ENCODE data around the gene PGLYRP3.
"Not testable (repeated sequence)": the region's sequence is repeated elsewhere in the genome, so short reads cannot be mapped to it uniquely, and the experiment has no call there.

Gene PGLYRP3

DNA sequence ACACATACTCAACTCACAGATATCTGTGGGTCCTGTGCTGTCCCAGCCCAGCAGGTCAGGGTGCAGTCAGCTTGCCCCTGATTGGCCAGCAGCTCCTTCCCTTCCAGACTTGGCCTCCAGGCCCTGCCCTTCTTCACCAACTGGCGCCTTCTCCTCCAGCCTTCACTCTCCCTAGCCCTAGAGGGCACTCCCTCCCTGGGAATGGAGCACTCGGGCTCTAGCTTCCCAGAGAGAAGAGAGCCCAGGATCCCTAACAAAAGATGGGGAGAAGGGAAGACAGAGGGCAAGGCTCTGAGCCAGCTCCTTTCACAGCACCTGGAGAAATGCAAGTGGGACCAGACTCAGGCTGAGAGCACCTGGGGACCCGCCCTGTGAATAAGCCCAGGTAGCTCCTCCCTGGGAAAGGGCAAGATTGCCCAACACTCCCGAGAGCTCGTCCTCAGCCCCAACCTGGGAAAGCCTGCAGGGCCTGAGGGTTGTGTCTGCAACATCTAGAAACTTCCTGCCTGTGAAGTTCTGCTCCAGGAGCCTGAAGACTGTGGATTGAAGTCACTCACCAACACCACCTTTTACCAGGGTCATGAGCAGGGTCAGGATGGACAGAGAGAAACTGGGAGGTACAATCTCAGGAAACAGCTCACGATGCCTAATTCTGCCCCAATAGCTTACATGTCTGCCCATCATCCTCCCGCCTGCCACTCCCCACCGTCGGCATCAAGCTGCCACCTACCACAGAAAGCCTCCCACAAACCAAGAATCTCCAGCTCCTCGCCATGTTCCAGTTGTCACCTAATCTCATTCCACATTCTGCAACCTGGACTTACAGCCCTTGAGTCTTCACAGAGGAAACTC lies 36.0 kb upstream of the PGLYRP3 start, which contains the start of gene PGLYRP4:
Gene PGLYRP4 (minus strand): TSS at position 331 of the 852 bp plus-strand sequence. CDS start 909 bp downstream, outside the sequence.
- DNase-seq = no peak

- no peak for DNase-seq
Measured at GRCh38 chr1:153347856-153348255, 35.1 kb upstream of the PGLYRP3 start.

DNA sequence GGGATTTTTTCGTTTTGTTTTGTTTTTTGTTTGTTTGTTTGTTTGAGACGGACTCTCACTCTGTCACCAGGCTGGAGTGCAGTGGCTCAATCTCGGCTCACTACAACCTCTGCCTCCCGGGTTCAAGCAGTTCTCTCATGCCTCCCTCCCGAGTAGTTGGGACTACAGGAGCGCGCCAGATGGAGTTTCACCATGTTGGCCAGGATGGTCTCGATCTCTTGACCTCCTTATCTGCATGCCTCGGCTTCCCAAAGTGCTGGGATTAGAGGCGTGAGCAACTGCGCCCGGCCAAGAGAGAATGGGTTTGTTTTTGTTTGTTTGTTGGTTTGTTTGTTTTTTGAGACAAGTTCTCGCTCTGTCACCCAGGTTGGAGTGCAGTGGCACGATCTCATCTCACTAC lies 34.3 kb upstream of the PGLYRP3 start:
- DNase-seq = not testable (repeated sequence)

GRCh38 chr1:153346077-153346723 lies 33.4 kb upstream of the PGLYRP3 start:
- peak; percentile 95 for DNase-seq

DNA sequence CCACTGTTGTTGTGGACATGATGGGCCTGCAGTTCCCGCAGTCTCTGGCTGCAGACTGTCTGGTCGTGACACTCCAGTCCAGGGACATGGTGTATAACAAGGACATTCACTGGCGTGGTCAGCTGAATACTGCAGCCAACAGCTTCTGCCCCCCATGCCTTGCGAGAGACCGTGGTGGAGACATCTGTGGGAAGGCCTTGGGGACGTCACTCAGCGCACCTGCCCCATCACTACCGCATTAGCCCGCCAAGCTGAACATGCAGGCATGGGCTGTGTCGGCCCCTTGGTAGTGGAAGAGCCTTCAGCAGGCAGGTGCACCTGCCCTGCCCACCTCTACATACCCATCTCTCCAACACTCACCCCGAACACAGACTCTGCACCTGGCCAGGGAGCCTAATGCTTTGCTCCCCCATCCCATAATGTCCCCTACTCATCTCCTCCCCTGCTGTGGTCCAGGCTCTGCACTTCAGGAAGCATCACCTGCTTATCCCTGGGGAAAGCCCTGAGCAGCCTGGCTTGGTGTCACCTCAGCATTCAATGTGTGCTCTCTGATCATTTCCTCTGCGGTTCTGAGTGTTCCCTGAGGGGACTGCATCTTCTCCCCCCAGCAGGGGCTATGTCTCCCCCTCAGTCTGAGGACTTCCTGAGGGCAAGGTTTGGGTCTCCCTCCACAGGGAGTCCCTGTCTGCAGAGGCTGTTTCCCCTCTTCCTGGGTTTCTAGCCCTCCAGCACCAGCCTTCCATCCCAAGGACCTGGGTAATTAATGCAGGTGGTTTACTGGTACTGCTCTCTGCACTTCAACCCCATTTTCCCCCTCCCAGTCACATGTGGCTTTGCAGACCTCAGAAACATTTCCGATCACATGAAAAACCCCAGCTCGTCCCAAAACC lies 32.7 kb upstream of the PGLYRP3 start:
- DNase-seq = peak; percentile 53

DNA sequence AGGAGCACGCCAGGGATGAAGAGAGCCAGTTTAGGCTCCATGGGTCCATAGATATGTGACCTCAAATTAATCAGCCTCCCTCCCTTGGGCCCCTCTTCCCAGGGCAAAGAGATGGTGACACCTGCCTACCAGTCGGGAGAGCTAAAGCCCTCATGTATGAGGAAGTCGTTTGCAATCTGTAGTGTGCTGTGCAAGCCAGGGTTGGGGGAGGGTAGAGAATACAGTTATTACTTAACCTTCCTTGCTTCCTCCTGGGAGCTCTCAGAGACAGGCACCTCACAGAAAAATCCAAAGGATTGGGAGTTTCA lies 31.9 kb upstream of the PGLYRP3 start:
- no peak for DNase-seq

- DNase-seq = no peak
Measured at GRCh38 chr1:153343811-153344717, 31.3 kb upstream of the PGLYRP3 start.

DNA sequence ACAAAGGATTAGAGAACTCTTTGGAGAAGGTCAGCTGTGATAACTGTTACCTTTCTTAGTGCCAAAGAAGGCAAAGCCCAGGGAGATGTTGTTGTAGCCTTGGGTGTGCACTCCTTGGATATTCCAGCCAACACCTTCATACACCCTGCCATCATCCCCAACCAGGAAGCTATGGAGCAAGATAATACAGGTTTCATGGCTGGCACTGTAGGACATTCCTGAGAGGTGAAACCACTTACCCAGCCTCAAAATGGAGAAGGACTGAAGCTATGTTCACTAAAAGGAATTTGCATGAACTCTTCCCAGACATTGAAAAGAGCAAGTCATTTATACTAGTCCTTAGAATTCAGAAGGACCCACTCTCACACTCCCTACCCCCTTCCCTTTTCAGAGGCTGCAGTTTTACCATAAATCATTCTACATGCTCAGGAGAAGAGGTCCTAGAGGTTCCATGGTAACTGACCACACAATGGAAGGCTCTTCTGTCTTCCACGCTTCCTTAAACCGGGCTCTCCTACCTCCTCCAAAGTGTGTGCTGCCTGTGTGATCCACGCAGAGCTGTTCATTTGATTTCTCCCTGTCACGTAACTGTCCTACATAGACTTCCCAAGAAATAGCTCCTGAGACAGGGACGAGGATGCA lies 30.4 kb upstream of the PGLYRP3 start:
- peak; percentile 25 for DNase-seq

DNA sequence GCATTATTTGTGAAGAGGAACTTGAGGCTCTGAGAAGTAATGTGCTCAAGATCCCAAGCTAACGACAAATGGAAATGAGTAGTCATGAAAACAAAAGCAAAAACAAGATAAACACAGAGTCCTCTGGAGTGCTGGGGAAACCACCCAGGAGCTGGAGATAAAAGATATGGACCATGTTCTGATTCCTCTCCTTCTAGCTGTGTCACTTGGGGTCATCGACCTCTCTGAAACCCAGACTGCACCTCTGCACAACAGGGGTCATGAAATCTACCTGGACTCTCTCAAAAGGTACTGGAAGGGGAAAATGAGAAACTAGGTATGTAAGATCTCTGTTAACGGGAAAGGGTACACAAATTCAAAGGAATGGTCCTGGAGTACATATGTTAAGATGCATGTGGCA lies 29.4 kb upstream of the PGLYRP3 start:
- DNase-seq = no peak

GRCh38 chr1:153341431-153341934 lies 28.7 kb upstream of the PGLYRP3 start:
- no peak for DNase-seq

GRCh38 chr1:153340356-153340755 lies 27.6 kb upstream of the PGLYRP3 start:
- no peak for DNase-seq

DNA sequence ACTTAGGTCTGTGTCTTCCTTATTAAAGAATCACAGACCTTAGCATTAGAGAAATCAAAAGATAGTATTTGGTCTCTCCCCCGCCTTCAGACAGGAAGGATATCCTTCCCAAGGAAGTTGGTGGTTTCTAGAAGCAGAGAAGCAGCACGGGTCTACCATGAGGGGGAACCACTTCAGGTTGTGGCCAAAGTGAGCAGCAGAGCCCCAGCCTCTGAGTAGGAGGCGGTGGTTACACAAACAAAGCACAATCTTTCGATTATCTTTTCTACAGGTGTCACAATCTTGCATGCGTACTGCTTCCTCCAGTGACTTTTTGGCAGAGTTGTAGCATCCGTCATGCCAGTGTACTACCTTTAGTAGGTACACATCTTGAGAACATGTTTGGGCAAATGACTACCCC lies 27.1 kb upstream of the PGLYRP3 start:
- DNase-seq = no peak

DNA sequence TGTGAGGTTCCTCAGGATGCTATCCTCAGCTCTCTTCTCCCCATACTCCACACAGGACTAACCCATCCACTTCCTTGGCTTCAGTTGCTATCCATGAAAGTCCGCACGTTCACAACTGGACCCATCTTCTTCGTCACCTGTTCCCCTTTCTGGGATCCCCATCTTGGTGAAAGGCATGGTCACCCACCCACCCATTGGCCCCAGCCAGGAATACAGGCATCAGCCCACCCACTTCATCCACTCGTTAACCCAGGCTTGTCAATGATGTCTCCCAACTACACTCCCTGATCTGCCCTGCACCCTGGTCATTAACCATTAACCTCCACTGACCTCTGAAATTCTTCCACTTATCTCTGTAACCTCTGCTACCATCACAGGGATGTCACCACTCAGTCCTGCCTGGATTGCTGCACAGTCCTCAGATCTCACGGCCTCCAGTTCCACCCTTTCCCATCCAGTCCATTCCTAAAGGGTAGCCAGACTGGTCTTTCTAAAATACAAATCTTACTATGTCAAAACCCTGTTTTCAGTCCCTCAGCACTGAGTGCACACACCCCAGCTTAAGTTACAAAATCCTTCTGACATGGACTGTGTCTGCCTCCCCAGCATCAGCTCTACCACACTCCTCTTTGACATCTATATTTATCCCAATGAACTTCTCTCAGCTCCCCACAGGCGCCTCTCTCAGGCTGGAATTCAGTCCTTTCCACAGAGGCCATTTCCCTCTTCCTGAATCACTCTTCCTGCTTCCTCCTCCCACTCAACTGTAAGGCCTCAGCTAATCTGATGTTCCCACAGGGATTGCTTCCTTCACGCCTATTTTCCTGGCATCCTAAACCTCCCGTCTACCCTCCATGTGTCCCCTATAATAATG lies 25.5 kb upstream of the PGLYRP3 start:
- DNase-seq = no peak

GRCh38 chr1:153336650-153337049 lies 23.9 kb upstream of the PGLYRP3 start:
- DNase-seq = no peak

DNA sequence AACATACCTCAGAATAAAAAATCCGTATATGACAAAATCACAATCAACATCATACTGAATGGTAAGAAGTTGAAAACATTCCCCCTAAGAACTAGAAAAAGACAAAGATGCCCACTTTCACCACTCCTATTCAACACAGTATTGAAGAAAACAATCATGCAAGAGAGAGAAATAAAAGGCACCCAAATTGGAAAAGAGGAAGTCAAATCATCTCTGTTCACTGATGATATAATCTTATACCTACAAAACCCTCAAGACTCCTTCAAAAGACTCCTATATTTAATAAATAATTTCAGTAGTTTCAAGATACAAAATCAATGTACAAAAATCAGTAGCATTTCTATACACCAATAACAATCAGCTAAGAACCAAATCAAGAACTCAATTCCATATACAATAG lies 21.1 kb upstream of the PGLYRP3 start:
- DNase-seq = no peak

DNA sequence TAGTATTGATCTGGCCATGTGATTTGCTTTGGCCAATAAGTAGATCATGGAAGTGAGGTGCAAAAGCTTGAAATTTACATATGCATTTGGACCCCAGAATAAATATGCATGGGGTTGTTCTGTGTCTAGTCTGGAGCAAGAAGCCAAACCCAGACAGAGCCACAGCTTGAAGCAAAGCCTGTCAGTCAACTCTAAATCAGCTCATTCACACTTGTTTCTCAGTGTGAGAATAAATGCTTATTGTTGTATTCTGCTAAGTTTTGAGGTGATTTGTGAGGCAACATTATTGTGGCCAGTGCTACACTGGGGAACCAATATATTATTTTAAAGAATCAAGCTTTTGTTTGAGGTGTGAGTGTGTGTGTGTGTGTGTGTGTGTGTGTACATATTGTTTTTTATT lies 12.2 kb upstream of the PGLYRP3 start:
- no peak for DNase-seq

GRCh38 chr1:153322568-153322967 lies 9.8 kb upstream of the PGLYRP3 start:
- no peak for DNase-seq

GRCh38 chr1:153318145-153318544 lies 5.4 kb upstream of the PGLYRP3 start:
- not testable (repeated sequence) for DNase-seq

- not testable (repeated sequence) for DNase-seq
Measured at GRCh38 chr1:153316013-153316412, 3.3 kb upstream of the PGLYRP3 start.

GRCh38 chr1:153314388-153314787 lies 1.6 kb upstream of the PGLYRP3 start:
- not testable (repeated sequence) for DNase-seq

- DNase-seq = no peak
Measured at GRCh38 chr1:153313288-153313687, 536 bp upstream of the PGLYRP3 start.
